Stimulated activated CD4-positive, alpha-beta T cell treated with anti-CD3 and anti-CD28 coated beads, Interleukin-15, amount 100 ng/mL, for 1 hour (primary cell): Measurements from ENCODE around the gene RAB9A.
"Not testable (repeated sequence)": the region's sequence is repeated elsewhere in the genome, so short reads cannot be mapped to it uniquely, and the experiment has no call there.

Experiments
- DNase-seq, 2 donors: peaks; one replicate each; pipeline ENCODE4 v3.0.0-alpha.2; 2020; ENCODE audit warnings: low read depth in 1 of 2, low spot score in 1 of 2

RAB9A gene

GRCh38 chrX:13669755-13670154, 19.2 kb upstream of the RAB9A start:
- DNase-seq, result not testable (repeated sequence)

- no peak for DNase-seq
Measured at GRCh38 chrX:13670197-13670596, 18.7 kb upstream of the RAB9A start.

GRCh38 chrX:13673016-13673415, 15.9 kb upstream of the RAB9A start:
- DNase-seq, result no peak

GRCh38 chrX:13676885-13677284, 12.0 kb upstream of the RAB9A start:
- DNase-seq, result no peak

- not testable (repeated sequence) for DNase-seq
Measured at GRCh38 chrX:13679700-13680099, 9.2 kb upstream of the RAB9A start.

- no peak for DNase-seq
Measured at GRCh38 chrX:13681595-13681994, 7.3 kb upstream of the RAB9A start.

- no peak for DNase-seq
Measured at GRCh38 chrX:13684361-13684760, 4.6 kb upstream of the RAB9A start.

- no peak for DNase-seq
Measured at GRCh38 chrX:13685126-13685763, 3.7 kb upstream of the RAB9A start.

GRCh38 chrX:13687203-13687602, 1.7 kb upstream of the RAB9A start:
- DNase-seq, result no peak

GRCh38 chrX:13688384-13688957, 457 bp upstream of the RAB9A start:
- no peak for DNase-seq

- no peak for DNase-seq
Measured at GRCh38 chrX:13689741-13690211, 848 bp downstream of the RAB9A start.

- no peak for DNase-seq
Measured at GRCh38 chrX:13690836-13691235, 1.9 kb downstream of the RAB9A start.

GRCh38 chrX:13691841-13692371, 3.0 kb downstream of the RAB9A start:
- no peak for DNase-seq

- no peak for DNase-seq
Measured at GRCh38 chrX:13692771-13693231, 3.9 kb downstream of the RAB9A start.

GRCh38 chrX:13693341-13693961, 4.5 kb downstream of the RAB9A start:
- no peak for DNase-seq

GRCh38 chrX:13694359-13694758, 5.4 kb downstream of the RAB9A start:
- no peak for DNase-seq

GRCh38 chrX:13694983-13695382, 6.1 kb downstream of the RAB9A start:
- no peak for DNase-seq

- DNase-seq, result no peak
Measured at GRCh38 chrX:13695601-13696115, 6.7 kb downstream of the RAB9A start.

- DNase-seq, result no peak
Measured at GRCh38 chrX:13697455-13697854, 8.5 kb downstream of the RAB9A start.

- no peak for DNase-seq
Measured at GRCh38 chrX:13697976-13698375, 9.0 kb downstream of the RAB9A start.

GRCh38 chrX:13698432-13698831, 9.5 kb downstream of the RAB9A start:
- no peak for DNase-seq
